Heart left ventricle (tissue), 13 donors: ENCODE results near the gene FAF1.

Experiments used
- CTCF ChIP-seq, 12 donors: fragments of 200-600 bp; sonication (generic) in 4 of 12; IDR thresholded peaks; one replicate each; pipeline versions ENCODE4 v1.5.0 to v1.8.0; 2018 to 2022; ENCODE audit warnings: antibody characterized with exemption in 12 of 12, mild to moderate bottlenecking in 5 of 12
- POLR2A ChIP-seq, 2 donors: fragments of 450-650 bp; IDR thresholded peaks; one replicate each; pipeline ENCODE4 v1.6.1; 2017; ENCODE audit warnings: antibody characterized with exemption in 2 of 2, mild to moderate bottlenecking in 2 of 2, moderate library complexity in 2 of 2
- donor health status: ischemic (EF 13 %, LVEDD 7.1; RV severe dilation, severe dysfunction).
- donor health status: DM: no; HTN: yes; CAD: no.
- donor health status: DM: no; HTN: no; CAD: no.
- donor health status: ischemic (EF 25% LVEDD 6.9; RV normal size, moderate dysfunction).
- donor health status: ischemic (EF 25% LVEDD 5.7; RV mildly dilated, moderate dysfunction).
- donor health status: ischemic (EF 35%, LVEDD 5.7; RV mildly dilated, moderate dysfunction).
- donor health status: nonischemic (EF 11% LVEDD 7.7; RV severe dilation, severe dysfunction).
- donor health status: DM: yes; HTN: yes; CAD: no.
- donor health status: PGD.
- donor health status: ischemic (EF 29% LVEDD 5.4; RV normal size, mild dysfunction).
- donor health status: nonischemic (EF 23%, LVEDD 6.1; RV moderate dilation, normal function).

DNA sequence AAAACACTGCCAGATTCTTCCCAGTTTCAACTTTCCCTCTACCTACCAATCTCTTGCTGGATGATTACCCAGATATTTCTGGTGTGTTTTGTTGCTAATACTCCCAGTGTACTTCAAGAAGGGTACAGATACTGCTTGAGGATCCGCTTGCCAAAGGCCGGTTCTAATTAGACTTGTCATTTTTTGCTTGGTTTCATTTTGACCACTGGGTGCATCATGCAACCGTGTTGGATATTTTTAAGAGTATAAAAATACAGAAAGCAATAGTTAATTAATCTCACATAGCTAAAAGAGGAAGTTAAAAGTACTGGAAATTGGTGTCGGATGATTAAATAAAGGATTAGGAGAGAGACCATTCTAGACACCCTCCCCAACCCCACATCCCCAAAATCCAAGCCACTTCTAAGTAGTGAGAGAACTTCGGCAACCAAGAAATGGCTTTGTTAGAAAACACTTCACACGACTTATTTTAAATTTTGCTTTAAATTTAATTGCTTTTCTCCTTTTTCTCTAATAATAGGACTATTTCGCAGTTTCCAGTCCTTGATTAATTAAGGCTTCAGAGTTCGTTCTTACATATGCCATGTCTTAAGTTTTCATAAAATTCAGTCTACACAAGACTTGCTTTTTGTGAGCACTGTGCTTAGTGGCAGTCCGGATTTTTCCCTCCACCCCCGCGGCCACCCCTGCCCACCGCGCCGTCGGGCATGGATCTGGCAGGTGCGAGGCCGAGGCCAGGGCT is 7.5 kb upstream of the FAF1 start:
- TF ChIP-seq POLR2A (IDR thresholded peaks at IDR 0.05) (no peak), CTCF (IDR thresholded peaks at IDR 0.05) (no peak)
